HEK293T (cell line): ENCODE results near the gene ANKK1.

ENCODE experiments used
- CTCF ChIA-PET: fragments of 350-600 bp; formaldehyde crosslinking; extraction: SDS; loops from one replicate; lab custom pipeline; 2021; ENCODE audit warnings: antibody characterized with exemption, inconsistent platforms; lab: Yijun Ruan, JAX
- POLR2A ChIA-PET: fragments of 350-600 bp; formaldehyde crosslinking; extraction: SDS; loops from one replicate; lab custom pipeline; 2020; ENCODE audit warnings: antibody characterized with exemption, inconsistent platforms; lab: Yijun Ruan, JAX
- DNase-seq: peaks from one replicate; pipeline ENCODE4 v3.0.0; 2012; ENCODE audit warnings: mixed read lengths; ENCODE audit errors: extremely low spot score
- ARNT ChIP-seq: fragments of 450-650 bp; IDR thresholded peaks from 2 replicates; pipeline ENCODE4 v1.6.1; 2017; ENCODE audit warnings: mild to moderate bottlenecking
- BHLHE40 ChIP-seq: fragments of 450-650 bp; IDR thresholded peaks from 2 replicates; pipeline ENCODE4 v1.6.1; 2016; ENCODE audit warnings: mild to moderate bottlenecking, moderate library complexity, borderline replicate concordance
- CTBP1 ChIP-seq: fragments of 450-650 bp; IDR thresholded peaks from 2 replicates; pipeline ENCODE4 v1.6.1; 2016; ENCODE audit warnings: borderline replicate concordance
- ELF4 ChIP-seq: fragments of 450-650 bp; IDR thresholded peaks from 2 replicates; pipeline ENCODE4 v1.6.1; 2017; ENCODE audit warnings: antibody characterized with exemption
- FOXA1 ChIP-seq: fragments of 450-650 bp; IDR thresholded peaks from 2 replicates; pipeline ENCODE4 v1.6.1; 2016; ENCODE audit warnings: mild to moderate bottlenecking
- FOXK2 ChIP-seq: fragments of 450-650 bp; IDR thresholded peaks from 2 replicates; pipeline ENCODE4 v1.6.1; 2016; ENCODE audit warnings: mild to moderate bottlenecking
- FOXM1 ChIP-seq: fragments of 450-650 bp; IDR thresholded peaks from 2 replicates; pipeline ENCODE4 v1.6.1; 2017; ENCODE audit warnings: mild to moderate bottlenecking, borderline replicate concordance
- HDGF ChIP-seq: fragments of 450-650 bp; IDR thresholded peaks from 2 replicates; pipeline ENCODE4 v1.6.1; 2017; ENCODE audit warnings: antibody characterized with exemption, borderline replicate concordance
- L3MBTL2 ChIP-seq: fragments of 450-650 bp; conservative IDR thresholded peaks from 2 replicates; pipeline ENCODE4 v1.6.1; 2016; ENCODE audit warnings: mild to moderate bottlenecking
- LEF1 ChIP-seq: fragments of 450-650 bp; IDR thresholded peaks from 2 replicates; pipeline ENCODE4 v1.6.1; 2017; ENCODE audit warnings: mild to moderate bottlenecking, borderline replicate concordance
- NFRKB ChIP-seq: fragments of 450-650 bp; IDR thresholded peaks from 2 replicates; pipeline ENCODE4 v1.6.1; 2016; ENCODE audit warnings: mild to moderate bottlenecking, moderate library complexity
- PKNOX1 ChIP-seq: fragments of 450-650 bp; IDR thresholded peaks from 2 replicates; pipeline ENCODE4 v1.6.1; 2016
- SP1 ChIP-seq: fragments of 450-650 bp; IDR thresholded peaks from 2 replicates; pipeline ENCODE4 v1.6.1; 2017
- SUZ12 ChIP-seq: fragments of 450-650 bp; IDR thresholded peaks from 2 replicates; pipeline ENCODE4 v1.6.1; 2016; ENCODE audit warnings: mild to moderate bottlenecking
- TARDBP ChIP-seq: fragments of 450-650 bp; IDR thresholded peaks from 2 replicates; pipeline ENCODE4 v1.6.1; 2016
- ZNF384 ChIP-seq: fragments of 450-650 bp; IDR thresholded peaks from 2 replicates; pipeline ENCODE4 v1.6.1; 2016

ANKK1 gene

GRCh38 chr11:113389272-113389671, 1.7 kb downstream of the ANKK1 start:
- CTCF ChIA-PET: no interaction called here
- TF ChIP-seq FOXK2 (no peak), NFRKB (no peak), CTBP1 (no peak), PKNOX1 (no peak), SP1 (no peak), L3MBTL2 (no peak), SUZ12 (no peak), ZNF384 (no peak), TARDBP (no peak), FOXA1 (no peak), ARNT (no peak), HDGF (no peak), ELF4 (no peak), LEF1 (no peak), FOXM1 (no peak), BHLHE40 (no peak)
- POLR2A ChIA-PET: no interaction called here
- DNase-seq: no peak

- CTCF ChIA-PET: no interaction called here
Measured at GRCh38 chr11:113392236-113392921, 4.8 kb downstream of the ANKK1 start.

GRCh38 chr11:113393501-113393985, 6.0 kb downstream of the ANKK1 start:
- ChIA-PET POLR2A (no interaction called here), CTCF (no interaction called here)
- TF ChIP-seq HDGF (no peak), L3MBTL2 (no peak), ZNF384 (no peak), SP1 (no peak), LEF1 (no peak), SUZ12 (no peak), FOXA1 (no peak), NFRKB (no peak), FOXK2 (no peak), ARNT (no peak), CTBP1 (no peak), FOXM1 (no peak), BHLHE40 (no peak), TARDBP (no peak)
- DNase-seq: no peak

More at GRCh38 chr11:113392236-113392921, 4.8 kb downstream of the ANKK1 start:
- DNase-seq: no peak
- POLR2A ChIA-PET: no interaction called here
- TF ChIP-seq FOXM1 (no peak), LEF1 (no peak), HDGF (no peak), PKNOX1 (no peak)

GRCh38 chr11:113394919-113395318, 7.3 kb downstream of the ANKK1 start:
- POLR2A ChIA-PET: no interaction called here
- CTCF ChIA-PET: interaction anchor here (0.6 kb wide), 1 partner anchor 868 kb away, joined by 3 read pairs; no protein-coding TSS in a partner anchor
- no peak for TF ChIP-seq ELF4
- DNase-seq: no peak

GRCh38 chr11:113395782-113396336, 8.3 kb downstream of the ANKK1 start:
- no peak for DNase-seq
- CTCF ChIA-PET: no interaction called here
- no peak for TF ChIP-seq FOXA1
- TF ChIP-seq PKNOX1: no peak
- POLR2A ChIA-PET: no interaction called here

GRCh38 chr11:113396690-113397089, 9.1 kb downstream of the ANKK1 start:
- DNase-seq: no peak
- TF ChIP-seq SUZ12: no peak
- POLR2A ChIA-PET: no interaction called here
- CTCF ChIA-PET: no interaction called here

- CTCF ChIA-PET: no interaction called here
- DNase-seq: no peak
- TF ChIP-seq ZNF384 (no peak), HDGF (no peak), CTBP1 (no peak)
- POLR2A ChIA-PET: no interaction called here
Measured at GRCh38 chr11:113397212-113397611, 9.6 kb downstream of the ANKK1 start.

- CTCF ChIA-PET: no interaction called here
- POLR2A ChIA-PET: no interaction called here
- TF ChIP-seq ARNT: no peak
- no peak for TF ChIP-seq FOXK2
- no peak for TF ChIP-seq LEF1
- TF ChIP-seq SP1: no peak
- no peak for TF ChIP-seq FOXA1
- no peak for TF ChIP-seq FOXM1
- no peak for DNase-seq
Measured at GRCh38 chr11:113397821-113398220, 10.2 kb downstream of the ANKK1 start.
